ENCODE data around the gene ZNF506.
"Not testable (repeated sequence)": the region's sequence is repeated elsewhere in the genome, so short reads cannot be mapped to it uniquely, and the experiment has no call there.

ZNF506 gene

GRCh38 chr19:19821366-19821951 lies at the start of gene ZNF506:
ZNF506 (minus strand) TSS chr19:19821750; CDS start chr19:19821603, 147 bp downstream.
- DNase-seq: peak; percentile 63 to 70

- not testable (repeated sequence) for DNase-seq
These were observed 48.5 kb upstream of the ZNF506 start for GRCh38 chr19:19870086-19870485.

- DNase-seq: no peak
These were observed 45.2 kb upstream of the ZNF506 start for GRCh38 chr19:19866611-19867248.

- peak; percentile 77 to 95 for DNase-seq
These were observed 44.4 kb upstream of the ZNF506 start, which contains the start of gene ZNF253 for GRCh38 chr19:19865750-19866610. ZNF253 (plus strand) TSS chr19:19865882; CDS start chr19:19865997, 115 bp downstream.

- DNase-seq: no peak
These were observed 39.3 kb upstream of the ZNF506 start for GRCh38 chr19:19860756-19861390.

GRCh38 chr19:19858751-19859150 lies 37.2 kb upstream of the ZNF506 start:
- no peak for DNase-seq

GRCh38 chr19:19851740-19852139 lies 30.2 kb upstream of the ZNF506 start:
- not testable (repeated sequence) for DNase-seq

GRCh38 chr19:19849056-19849455 lies 27.5 kb upstream of the ZNF506 start:
- no peak for DNase-seq

- no peak for DNase-seq
These were observed 26.2 kb upstream of the ZNF506 start for GRCh38 chr19:19847781-19848180.

- DNase-seq: no peak
These were observed 14.0 kb upstream of the ZNF506 start for GRCh38 chr19:19835560-19836038.

GRCh38 chr19:19826875-19827274 lies 5.3 kb upstream of the ZNF506 start:
- no peak for DNase-seq

- DNase-seq: no peak
These were observed 2.4 kb upstream of the ZNF506 start for GRCh38 chr19:19823916-19824315.

GRCh38 chr19:19821976-19822375 lies 426 bp upstream of the ZNF506 start:
- not testable (repeated sequence) for DNase-seq

- DNase-seq: no peak
These were observed 703 bp downstream of the ZNF506 start for GRCh38 chr19:19820774-19821320.

GRCh38 chr19:19817357-19817756 lies 4.2 kb downstream of the ZNF506 start:
- DNase-seq: no peak

- DNase-seq: no peak
These were observed 4.9 kb downstream of the ZNF506 start for GRCh38 chr19:19816679-19817078.

GRCh38 chr19:19811999-19812398 lies 9.6 kb downstream of the ZNF506 start:
- not testable (repeated sequence) for DNase-seq

GRCh38 chr19:19805480-19805879 lies 16.1 kb downstream of the ZNF506 start:
- no peak for DNase-seq

- no peak for DNase-seq
These were observed 33.5 kb downstream of the ZNF506 start for GRCh38 chr19:19788015-19788414.

GRCh38 chr19:19785476-19785875 lies 36.1 kb downstream of the ZNF506 start:
- not testable (repeated sequence) for DNase-seq

GRCh38 chr19:19782783-19783182 lies 38.8 kb downstream of the ZNF506 start:
- DNase-seq: no peak

GRCh38 chr19:19781791-19782190 lies 39.8 kb downstream of the ZNF506 start:
- DNase-seq: not testable (repeated sequence)

GRCh38 chr19:19778666-19779065 lies 42.9 kb downstream of the ZNF506 start:
- no peak for DNase-seq

All from cerebellar nuclear complex (tissue), 1 donor.